Panc1 (cell line): ENCODE measurements around the gene ZNF608. TPM values are rescaled to one million over a fixed set of nuclear protein-coding genes. Genes with fewer than 3 reads are reported as not detected.

Experiments
- ATAC-seq: fragments of 200-7000 bp; cut with Tn5 transposase; 2 replicates; pipeline ENCODE4 v1.9.1; 2020; ENCODE audit warnings: mild to moderate bottlenecking, moderate library complexity
- BruUV-seq: library from RNA; stranded (reverse); fragments of 400-500 nt; replicated peaks from 2 replicates; lab custom pipeline; 2021; lab: Mats Ljungman, UMichigan
- CTCF ChIA-PET: fragments of 300-600 bp; sonication (Branson Sonifier 250); formaldehyde crosslinking; loops from one replicate; lab custom pipeline; 2022; ENCODE audit warnings: antibody characterized with exemption; lab: Charles Lee
- POLR2A ChIA-PET: fragments of 300-600 bp; sonication (Branson Sonifier 250); formaldehyde crosslinking; loops from one replicate; lab custom pipeline; 2022; ENCODE audit warnings: antibody characterized with exemption; lab: Charles Lee
- DNase-seq: peaks from one replicate; pipeline ENCODE4 v3.0.0-alpha.2; 2010; ENCODE audit warnings: low read depth, low spot score
- H3K27ac ChIP-seq: 2 replicates; pipeline ENCODE4 v1.5.1; 2011; ENCODE audit warnings: mild to moderate bottlenecking, low read length, inconsistent platforms
- H3K27me3 ChIP-seq: fragments of 200-500 bp; sonication (Bioruptor generic); 2 replicates; pipeline ENCODE4 v1.6.0; 2014; ENCODE audit warnings: low read length, inconsistent platforms; ENCODE audit not compliant: control insufficient read depth, insufficient read depth
- H3K36me3 ChIP-seq: fragments of 200-500 bp; sonication (Bioruptor generic); 2 replicates; pipeline ENCODE4 v1.5.1; 2014; ENCODE audit warnings: inconsistent platforms, mild to moderate bottlenecking, low read length, moderate library complexity; ENCODE audit not compliant: control insufficient read depth, insufficient read depth
- H3K4me1 ChIP-seq: 2 replicates; pipeline ENCODE4 v1.5.1; 2011; ENCODE audit warnings: inconsistent platforms, mild to moderate bottlenecking, low read length, moderate library complexity; ENCODE audit not compliant: control insufficient read depth, insufficient read depth
- H3K4me3 ChIP-seq, 2 experiments: 2 replicates each; pipeline ENCODE4 v1.5.1; 2011 to 2012; ENCODE audit warnings: low read depth in 2 of 2, low read length in 2 of 2, mild to moderate bottlenecking in 2 of 2, inconsistent platforms in 1 of 2, moderate library complexity in 1 of 2
- H3K9me3 ChIP-seq: fragments of 200-500 bp; sonication (Bioruptor generic); 2 replicates; pipeline ENCODE4 v1.5.1; 2014; ENCODE audit warnings: low read depth, mild to moderate bottlenecking, inconsistent platforms, low read length, moderate library complexity; ENCODE audit not compliant: control insufficient read depth, insufficient read depth
- CTCF ChIP-seq: fragments of 450-650 bp; IDR thresholded peaks from 2 replicates; pipeline ENCODE4 v1.5.1; 2017; ENCODE audit warnings: mild to moderate bottlenecking
- POLR2AphosphoS5 ChIP-seq: IDR thresholded peaks from 2 replicates; pipeline ENCODE4 v1.6.1; 2012; ENCODE audit warnings: mild to moderate bottlenecking, low read depth, low read length, moderate library complexity
- REST ChIP-seq, 2 experiments: IDR thresholded peaks; 2 replicates each; pipeline ENCODE4 v1.6.1; 2011 to 2012; ENCODE audit warnings: low read depth in 2 of 2, control low read depth in 1 of 2, low read length in 1 of 2, mild to moderate bottlenecking in 1 of 2, moderate library complexity in 1 of 2; ENCODE audit not compliant: insufficient read depth in 1 of 2
- SIN3A ChIP-seq: IDR thresholded peaks from 2 replicates; pipeline ENCODE4 v1.6.1; 2012; ENCODE audit warnings: low read depth, mild to moderate bottlenecking, low read length, moderate library complexity, borderline replicate concordance; ENCODE audit not compliant: insufficient read depth
- TCF7L2 ChIP-seq: IDR thresholded peaks from 2 replicates; pipeline ENCODE4 v1.6.1; 2011; ENCODE audit warnings: mild to moderate bottlenecking, low read depth, low read length, inconsistent platforms
- in situ Hi-C: cut with HindIII; loops from 2 replicates; pipeline ENCODE4 v1.10.0; 2016; ENCODE audit warnings: low sequenced_read_pairs, low pct_unique_long_range_greater_than_20kb
- intact Hi-C: fragments of 100-400 bp; cut with micrococcal nuclease; formaldehyde crosslinking; loops from one replicate; pipeline ENCODE4 v1.10.0; 2022; ENCODE audit not compliant: unreplicated experiment
- total RNA-seq: library from RNA; stranded (reverse); gene quantifications from one replicate; pipeline ENCODE4 v1.2.1, GENCODE V29; 2021; ENCODE audit not compliant: unreplicated experiment

ZNF608 gene
- total RNA-seq, 1 experiment from 2014 or later = 37.5 TPM

GRCh38 chr5:124737651-124738050 lies 8.8 kb downstream of the ZNF608 start:
- Histone ChIP-seq H3K27ac (peak overlapping the region; percentile 100), H3K4me3 (no peak overlapping the region), H3K4me1 (peaks cover 94% of the 10 kb centered on the region), H3K9me3 (no peaks in the 10 kb centered on the region), H3K36me3 (no peaks in the 10 kb centered on the region), H3K27me3 (no peaks in the 10 kb centered on the region)
- in situ Hi-C loops = no loop called here
- DNase-seq = no peak
- ChIA-PET POLR2A (no interaction called here), CTCF (no interaction called here)
- ATAC-seq = no peak
- TF ChIP-seq CTCF (no peak), POLR2AphosphoS5 (no peak), REST (IDR thresholded peaks at IDR 0.05; ENCODE audit: insufficient read depth in 1 of 2, low read depth in 2 of 2, low read length in 1 of 2) (no peak), TCF7L2 (peak; percentile 33; the same call in 1 of the 2 replicates), SIN3A (no peak)
- intact Hi-C loops = no loop called here
- no TSS peak for BruUV-seq

- H3K4me3 ChIP-seq = peak overlapping the region in 1 of 2 experiments; percentile 32; a peak in 1 of 4 replicates
- H3K9me3 ChIP-seq = no peaks in the 10 kb centered on the region
- intact Hi-C loops (no loop called here), in situ Hi-C loops (no loop called here)
- TF ChIP-seq REST (IDR thresholded peaks at IDR 0.05; ENCODE audit: insufficient read depth in 1 of 2, low read depth in 2 of 2, low read length in 1 of 2) (no peak), CTCF (no peak), SIN3A (no peak), TCF7L2 (no peak), POLR2AphosphoS5 (no peak)
- peaks cover 99% of the 10 kb centered on the region for H3K4me1 ChIP-seq
- peak overlapping the region; percentile 100 for H3K27ac ChIP-seq
- DNase-seq (no peak), ATAC-seq (no peak)
- BruUV-seq = no TSS peak
- CTCF ChIA-PET = no interaction called here
- POLR2A ChIA-PET = no interaction called here
- no peaks in the 10 kb centered on the region for H3K36me3 ChIP-seq
- no peaks in the 10 kb centered on the region for H3K27me3 ChIP-seq
Observed at GRCh38 chr5:124736805-124737188, 9.6 kb downstream of the ZNF608 start.
